Activated CD4-positive, alpha-beta T cell treated with anti-CD3 and anti-CD28 coated beads, Interleukin-2, amount 50 U/mL, for 48 hours (primary cell): ENCODE data around the gene METTL23.
A peak's percentile ranks its signal among the peaks of the same experiment; 100 is the strongest.
"Not testable (repeated sequence)": the region's sequence is repeated elsewhere in the genome, so short reads cannot be mapped to it uniquely, and the experiment has no call there.

ENCODE experiments used
- DNase-seq, 2 experiments: peaks; one replicate each; pipeline ENCODE4 v3.0.0-alpha.2; 2020

METTL23 gene

DNA sequence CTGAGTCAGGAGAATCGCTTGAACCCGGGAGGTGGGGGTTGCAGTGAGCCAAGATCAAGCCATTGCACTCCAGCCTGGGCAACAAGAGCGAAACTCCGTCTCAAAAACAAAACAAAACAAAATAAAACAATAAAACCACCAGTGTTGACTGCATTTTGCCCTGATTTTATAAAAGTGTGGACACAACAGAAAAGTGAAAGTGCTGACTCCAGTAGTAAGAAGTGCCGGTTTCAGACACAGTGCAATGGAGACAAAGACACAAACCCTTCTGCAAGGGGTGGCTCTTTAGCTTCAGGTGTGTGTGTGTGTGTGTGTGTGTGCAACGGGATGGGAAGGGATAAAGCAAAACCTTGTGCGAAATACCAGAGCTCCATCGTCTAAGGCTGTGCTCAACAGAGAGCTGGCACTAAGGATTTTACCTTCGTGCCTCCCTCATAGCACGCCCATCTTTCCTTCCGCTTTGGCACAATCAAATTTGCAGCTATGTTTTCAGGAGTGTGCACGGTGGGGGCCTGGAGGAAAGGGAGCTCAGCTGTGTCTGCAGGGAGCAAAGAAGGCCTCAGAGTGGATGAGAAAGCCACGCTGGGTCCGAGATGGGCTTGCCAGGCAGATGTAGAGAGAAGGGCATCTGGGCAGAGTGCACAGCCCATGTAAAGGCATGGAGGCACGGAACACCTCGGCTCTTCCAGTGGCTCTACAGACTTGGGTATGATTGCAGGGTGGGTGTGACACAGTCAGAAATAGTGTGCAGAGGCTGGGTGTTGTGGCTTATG is 31.4 kb upstream of the METTL23 start:
- DNase-seq: no peak

DNA sequence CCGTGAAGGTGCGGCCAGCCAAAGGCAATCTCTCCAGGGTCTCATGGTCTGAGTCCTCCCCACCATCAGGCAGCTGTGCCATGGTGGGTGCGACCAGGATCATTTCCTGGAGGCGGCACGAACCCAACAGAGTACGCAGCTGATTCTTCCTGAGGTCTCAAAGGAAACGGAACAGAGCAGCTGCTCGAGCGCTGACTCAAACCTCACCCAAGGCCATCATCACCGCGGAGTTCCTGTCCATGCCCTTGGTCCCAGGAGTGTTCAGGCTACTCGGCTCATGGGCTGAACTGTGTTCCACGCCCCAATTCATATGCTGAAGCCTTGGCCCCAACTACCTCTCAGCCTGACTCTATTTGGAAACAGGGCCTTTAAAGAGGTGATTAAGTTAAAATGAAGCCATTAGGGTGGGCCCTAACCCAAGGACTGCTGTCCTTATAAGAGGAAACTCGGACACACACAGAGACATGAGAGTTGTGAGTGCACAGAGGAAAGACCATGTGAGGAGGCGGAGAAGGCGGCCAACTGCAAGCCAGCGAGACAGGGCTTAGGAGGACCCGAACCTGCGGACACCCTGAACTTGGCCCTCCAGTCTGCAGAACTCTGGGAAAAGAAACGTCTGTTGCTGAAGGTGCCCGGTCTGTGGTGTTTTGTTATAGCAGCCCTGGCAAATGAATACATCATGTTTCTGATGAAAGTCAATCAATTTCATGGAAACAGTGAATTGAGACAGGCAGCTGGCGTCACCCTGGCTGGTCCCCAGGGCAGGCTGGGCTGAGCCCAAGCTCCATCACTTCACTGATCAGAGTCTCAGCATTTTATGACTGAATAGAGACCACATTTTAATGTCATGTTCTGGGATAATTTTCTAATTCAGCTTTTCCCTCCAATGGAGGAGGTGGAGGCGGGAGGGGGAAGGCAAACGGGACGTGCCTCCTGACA is 29.6 kb upstream of the METTL23 start:
- DNase-seq: no peak

DNA sequence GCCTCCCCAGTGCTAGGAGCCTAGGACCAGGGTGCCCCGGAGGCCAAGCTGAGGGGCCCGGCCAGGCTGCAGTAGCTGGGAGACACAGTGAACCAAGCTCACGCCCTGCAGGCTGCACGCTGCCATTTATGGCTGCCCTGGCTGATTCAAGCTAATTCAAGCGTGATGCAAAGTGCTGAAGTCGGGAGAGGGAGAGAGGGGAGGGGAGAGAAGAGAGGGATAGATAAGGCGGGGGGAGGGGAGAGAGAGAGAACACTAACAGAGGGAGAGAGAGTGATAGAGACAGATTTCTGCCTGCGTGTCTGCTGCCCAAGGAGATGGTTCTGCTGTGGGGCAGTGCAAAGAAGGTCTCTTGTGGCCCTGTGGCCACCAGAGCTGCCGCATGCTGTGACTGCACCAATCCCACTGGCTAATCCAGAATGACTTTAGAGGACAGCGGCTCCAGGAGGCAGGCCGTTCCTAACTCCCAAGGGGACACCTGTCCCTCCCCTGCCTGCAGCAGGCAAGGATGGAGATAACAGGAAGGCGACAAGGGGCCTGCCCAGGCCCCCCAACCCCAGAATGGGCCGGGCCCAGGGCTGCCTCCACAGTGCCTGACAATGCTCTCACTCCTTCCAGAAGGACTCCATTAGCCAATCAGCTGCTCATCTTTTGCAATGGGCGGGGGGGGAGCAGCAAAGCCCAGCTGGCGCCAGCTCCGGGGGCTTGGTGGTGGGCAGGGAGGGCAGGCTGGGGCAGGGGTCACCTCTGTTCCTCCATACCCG is 28.8 kb upstream of the METTL23 start:
- no peak for DNase-seq

DNA sequence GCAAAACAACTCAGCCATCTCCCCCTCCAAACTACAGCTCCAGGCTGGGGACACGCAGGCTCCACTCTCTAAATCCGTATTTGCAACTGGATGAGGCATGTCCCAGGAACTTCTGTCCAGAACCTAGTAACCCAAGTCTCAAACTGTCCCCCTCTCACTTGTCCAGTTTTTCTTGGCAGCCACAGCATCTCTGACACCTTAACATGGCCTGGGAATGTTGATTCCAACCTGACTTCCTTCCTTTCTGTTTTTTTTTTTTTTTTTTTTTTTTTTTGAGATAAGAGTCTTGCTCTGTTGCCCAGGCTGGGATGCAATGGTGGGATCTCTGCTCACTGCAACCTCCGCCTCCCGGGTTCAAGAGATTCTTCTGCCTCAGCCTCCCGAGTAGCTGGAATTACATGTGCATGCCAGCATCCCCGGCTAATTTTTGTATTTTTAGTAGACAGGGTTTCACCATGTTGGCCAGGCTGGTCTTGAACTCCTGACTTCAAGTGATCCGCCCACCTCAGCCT is 28.1 kb upstream of the METTL23 start:
- DNase-seq: not testable (repeated sequence)

DNA sequence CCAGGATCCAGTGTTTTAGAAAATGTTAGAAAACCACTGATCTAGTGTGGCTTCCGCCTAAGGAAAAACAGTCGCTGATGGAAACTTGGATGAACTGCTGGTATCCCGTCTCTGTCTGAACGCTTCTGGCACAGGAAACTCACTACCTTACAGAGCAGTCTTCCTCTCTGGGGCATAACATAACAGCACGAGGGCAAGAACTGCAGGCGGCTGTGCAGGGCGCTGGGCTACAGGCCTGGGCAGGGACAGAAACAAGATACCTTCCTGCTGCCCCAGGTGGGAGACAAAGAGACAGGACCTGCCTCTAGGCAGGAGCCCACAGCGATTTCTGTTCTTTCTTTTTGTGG is 26.4 kb upstream of the METTL23 start:
- DNase-seq: no peak

DNA sequence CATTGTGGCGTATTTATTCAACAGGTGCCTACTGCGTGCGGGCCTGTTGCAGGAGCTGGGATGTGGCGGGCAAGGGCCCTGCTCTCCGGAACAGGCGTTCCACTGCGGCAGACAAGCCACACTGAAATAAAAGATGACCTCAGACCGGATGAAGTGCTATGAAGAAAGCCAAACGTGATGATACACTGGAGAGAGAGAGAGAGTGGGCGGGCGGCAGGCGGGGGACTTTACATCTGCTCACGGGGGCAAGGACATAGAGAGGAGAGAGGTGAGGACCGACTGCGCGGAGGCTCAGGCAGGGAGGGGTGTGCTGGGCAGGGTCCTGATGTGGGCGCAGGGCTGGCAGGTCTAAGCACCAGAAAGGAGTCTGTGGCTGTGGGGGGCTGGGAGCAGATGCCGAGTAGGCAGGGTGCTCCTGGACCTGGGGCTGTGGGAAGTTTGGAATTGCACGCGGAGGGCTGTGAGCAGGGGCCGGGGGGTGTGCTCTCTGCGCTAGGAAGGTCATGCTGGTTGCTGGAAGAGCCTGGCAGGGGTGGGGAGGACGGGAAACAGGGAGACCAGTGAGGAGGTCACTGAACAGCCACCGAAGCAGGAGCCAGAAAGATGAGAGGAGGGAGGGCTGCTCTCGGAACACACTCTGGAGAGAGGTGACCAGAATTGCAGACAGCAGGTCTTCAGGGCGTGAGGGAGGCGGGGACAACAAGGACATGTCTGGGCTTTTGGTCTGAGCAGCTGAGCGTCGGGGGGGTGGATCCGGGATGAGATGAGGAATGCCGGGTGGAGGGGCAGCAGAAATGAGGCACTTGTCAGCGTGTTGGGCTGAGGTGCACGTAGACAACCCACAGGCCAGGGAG is 25.8 kb upstream of the METTL23 start:
- no peak for DNase-seq

DNA sequence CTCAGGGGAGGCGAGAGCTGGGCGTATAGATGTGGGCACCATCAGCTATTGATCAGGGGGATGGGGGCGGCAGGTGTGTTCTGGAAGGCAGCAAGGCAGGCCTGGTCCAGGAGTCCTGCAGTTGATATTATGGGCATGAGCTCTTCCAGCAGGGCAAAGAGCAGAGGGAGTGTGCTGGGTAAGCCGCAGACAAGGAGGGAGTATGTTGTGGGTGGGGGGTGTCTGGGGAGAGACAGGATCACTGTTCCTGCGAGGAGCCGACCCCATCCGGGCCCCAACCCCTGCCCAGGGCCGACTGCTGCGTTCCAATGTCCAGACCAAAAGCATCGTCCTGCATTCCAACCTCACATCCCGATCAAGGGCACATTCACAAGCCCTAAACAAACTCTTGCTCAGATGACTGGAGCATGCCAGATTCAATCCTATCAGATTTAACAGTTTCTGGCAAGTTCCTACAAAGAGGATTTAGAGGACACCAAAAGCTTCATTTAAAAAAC is 25.1 kb upstream of the METTL23 start:
- DNase-seq: no peak

DNA sequence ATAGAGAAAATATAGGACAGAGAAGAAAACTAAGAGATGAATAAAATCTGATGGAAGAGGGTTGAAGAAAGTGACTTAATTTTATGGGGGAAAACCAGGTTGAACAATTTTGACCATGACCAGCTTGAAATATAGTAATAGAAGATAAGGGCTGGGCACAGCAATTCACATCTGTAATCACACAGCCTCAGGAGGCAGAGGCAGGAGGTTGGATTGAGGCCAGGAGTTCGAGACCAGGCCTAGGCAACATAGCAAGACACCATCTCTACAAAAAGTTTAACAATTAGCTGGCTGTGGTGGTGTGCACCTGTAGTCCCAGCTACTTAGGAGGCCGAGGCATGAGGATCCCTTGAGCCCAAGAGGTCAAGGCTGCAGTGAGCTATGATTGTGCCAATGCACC is 24.6 kb upstream of the METTL23 start:
- no peak for DNase-seq

DNA sequence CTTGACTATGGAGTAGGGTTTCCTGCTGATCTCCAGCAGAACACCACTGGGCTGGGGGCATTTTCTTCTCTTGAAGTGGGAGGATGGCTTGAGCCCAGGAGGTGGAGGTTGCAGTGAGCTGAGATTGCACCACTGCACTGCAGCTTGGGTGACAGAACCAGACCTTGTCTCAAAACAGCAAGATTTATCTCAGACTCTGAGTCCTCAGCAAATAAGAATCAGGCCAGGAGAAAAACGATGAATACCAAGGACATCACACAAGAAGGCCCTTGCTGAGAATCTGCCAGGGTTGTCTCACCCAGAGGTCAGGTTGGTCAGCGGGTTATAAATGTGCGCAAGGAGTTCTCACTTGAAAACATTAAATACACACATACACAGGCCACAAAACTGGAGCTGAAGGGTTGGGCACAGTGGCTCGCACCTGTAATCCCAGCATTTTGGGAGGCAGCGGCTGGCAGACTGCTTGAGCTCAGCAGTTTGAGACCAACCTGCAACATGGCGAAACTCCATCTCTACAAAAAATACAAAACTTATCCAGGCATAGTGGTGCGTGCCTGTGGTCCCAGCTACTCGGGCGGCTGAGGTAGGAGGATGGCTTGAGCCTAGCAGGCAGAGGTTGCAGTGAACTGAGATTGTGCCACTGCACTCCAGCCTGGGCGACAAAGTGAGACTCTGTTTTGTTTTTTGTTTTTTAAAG is 23.6 kb upstream of the METTL23 start:
- DNase-seq: no peak

DNA sequence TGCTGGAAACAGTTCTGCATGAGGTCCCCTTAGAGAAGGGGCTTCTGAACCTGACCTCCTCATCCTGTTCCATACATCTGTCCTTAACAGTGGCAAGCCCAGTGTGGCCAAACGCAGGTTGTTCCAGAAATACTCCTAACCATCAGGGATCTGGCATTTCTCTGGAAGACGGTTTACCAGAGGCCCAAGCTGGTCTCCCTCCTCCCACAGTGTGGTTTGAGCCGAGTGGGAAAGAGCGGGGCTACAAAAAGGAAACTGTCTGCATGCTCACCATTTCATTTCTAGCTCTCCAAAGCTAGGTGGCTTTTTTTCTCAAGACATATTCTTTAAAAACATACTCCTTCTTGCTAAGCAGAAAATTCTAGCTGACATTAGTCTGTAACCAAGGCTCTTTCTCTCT is 21.8 kb upstream of the METTL23 start:
- DNase-seq: no peak

DNA sequence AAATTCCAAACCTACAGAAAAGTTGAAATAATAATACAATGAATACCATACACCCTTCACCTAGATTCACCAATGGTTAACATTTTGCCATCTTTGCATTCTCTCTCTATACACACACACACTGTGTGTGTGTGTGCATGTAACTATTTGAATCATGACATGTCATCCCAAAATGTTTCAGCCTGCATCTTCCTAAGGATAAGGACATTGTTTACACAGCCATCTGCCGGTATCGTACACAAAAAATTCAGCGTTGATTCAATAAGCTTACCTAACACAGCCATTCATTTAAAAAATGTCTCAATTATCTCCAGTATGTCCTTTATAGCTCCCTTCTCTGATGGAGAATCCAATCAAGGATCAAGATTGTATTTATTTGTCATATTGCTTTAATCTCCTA is 19.8 kb upstream of the METTL23 start:
- no peak for DNase-seq

DNA sequence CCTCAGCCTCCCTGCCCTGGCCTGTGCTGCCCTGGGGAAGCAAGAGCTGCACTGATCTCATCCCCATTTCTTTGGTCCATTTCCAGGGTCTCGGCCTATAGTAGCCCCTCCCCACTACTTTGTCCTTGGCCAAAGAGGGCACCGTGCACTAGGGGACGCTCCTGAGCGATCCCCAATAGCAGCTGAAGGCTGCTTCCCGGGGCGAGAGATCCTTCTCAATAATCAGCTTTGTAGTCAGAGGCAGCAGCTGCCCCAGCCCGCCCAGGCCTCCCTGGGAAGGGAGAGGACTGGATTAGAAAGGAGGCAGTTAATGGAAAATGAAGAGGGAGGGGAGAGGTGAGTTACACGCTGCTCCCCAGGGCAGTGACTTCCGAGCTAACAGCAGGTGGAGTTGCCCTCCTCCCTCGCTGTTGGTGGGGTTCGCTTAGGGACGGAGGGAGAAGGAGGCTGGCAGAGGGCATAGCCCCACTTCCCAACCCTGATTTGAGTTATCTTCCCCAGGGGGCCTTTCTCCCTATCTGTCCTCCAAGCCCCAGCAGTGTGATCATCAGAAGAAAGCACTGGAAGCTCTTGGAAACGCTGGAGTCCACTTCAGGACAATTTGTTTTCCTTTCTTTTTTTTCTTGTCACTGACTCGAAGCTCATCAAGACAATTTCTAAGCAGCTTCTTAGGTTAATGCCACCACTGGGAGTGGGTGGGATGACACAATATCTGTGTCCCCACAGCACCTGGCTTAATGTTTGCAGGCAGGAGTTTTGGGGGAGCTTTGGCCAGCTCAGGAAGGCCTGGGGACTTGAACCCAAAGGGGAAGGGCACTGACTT is 18.4 kb upstream of the METTL23 start:
- DNase-seq: no peak

DNA sequence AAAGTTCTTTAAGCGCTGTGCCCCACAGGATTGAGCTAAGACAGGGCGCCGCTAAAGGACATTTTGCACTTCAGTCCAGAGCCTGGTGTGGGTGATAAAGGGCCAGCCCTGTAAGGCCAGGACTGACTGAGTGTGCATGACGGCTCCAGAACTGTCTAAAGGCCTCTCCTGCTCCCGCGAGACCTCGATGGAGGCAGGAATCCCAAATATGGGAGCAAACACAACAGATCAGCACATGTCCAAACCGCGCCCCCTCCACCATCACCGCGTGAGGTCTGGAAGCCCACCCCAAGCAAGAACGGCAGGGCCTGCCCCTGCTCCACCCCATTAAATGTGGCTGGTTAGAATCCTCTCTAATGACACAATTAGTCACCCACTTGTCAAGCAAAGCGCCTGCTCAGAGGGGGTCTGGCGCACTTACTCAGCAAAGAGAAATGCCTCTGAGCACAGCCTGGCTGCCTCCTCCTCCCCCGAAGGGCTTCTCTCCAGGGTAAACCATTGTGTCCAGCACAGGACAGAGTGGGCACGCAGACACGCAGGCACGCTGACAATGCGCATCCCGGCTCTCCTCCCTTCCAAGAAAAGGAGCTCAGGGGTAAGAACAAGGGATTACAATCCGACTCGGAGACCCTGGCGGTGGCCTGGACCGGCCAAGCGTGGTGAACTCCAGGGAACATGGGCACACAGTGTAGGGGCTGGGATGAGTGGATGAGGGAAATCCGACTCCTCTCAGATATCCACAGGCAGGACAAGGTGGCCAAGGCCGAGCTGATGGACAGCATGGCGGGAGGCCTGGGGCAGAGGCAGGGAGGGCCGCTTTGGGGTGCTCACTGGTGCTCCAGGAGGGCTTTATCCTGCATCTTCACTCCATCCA is 17.3 kb upstream of the METTL23 start:
- no peak for DNase-seq

DNA sequence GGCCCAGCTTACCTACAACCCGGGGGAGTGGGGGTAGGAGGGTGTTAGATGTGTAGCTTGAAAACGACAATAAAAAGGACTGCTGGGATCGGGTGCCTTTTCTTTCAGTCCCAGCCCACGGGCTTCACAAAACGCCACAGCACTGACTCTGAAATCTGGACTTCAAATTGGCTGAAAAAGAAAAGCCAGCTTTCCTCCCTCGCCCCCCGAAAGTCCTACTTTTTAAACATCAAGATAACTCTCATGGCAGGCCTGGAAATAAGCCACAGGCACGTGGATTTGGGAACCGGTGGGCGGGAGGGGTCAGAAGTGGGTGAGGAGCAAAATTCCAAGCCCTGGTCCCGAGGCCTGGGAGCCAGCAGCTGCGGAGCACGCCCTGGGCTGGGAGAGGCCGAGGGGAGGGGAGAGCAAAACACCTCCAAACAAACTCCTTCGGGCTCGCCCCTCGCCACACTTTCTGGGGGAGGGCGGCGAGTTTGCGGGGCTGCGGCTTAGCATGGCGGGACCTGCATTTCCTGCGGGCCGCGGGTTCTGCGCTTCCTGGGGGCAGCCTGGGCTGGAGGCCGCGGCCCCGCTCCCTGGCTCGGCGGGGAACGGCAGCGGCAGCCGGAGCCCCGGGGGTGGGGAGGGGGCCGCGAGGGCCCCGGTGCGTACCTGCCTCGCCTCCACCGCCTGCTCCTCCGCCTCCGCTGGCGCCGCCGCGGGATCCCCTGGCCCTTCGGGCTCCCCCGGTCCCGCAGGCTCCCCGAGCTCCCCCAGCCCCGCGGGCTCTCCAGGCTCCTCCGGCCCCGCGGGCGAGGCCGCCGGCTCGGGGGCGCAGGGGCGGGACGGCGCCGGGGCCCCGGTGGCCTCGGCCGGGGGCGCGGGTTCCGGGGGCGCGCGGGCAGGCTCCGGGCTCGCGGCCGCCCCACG is 16.4 kb upstream of the METTL23 start:
- DNase-seq: not testable (repeated sequence)

DNA sequence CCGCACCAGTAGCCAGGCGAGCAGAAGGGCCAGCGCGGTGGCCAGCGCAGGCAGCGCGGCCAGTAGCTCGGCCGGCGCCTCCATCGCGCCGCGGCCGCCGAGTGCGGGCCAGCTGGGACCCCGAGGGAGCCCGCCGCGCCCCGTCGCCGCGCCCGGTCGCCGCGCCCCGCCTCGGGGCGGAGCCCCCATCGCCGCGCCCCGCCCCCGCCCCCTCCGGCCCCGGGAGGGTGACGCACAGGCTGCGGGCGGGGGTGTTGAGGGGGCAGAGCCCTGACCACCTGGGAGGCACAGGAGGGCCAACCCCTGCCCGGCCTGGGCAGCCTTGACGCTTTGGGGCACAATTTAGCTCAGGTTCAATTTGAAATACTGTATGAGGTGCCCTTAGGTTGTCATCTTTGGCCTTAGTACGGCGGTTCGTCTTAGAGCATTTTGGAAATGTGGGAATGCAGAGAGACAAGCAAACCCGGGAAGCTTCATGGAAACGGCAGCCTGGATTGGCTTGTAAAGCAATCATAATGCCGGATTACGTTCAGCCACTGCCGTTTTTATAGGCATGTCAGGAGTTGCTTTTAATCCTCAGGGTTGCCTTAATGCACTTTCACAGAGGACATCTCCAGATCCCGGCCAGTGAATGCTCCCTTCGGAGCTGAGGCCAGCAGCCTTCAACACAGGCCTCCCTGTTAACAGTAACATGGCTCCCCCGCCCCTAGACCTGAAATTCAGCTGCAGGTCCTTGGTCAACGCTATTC is 15.6 kb upstream of the METTL23 start, which contains the start of gene MXRA7:
TSS of gene MXRA7 (minus strand) at position 103 of the 749 bp plus-strand sequence. CDS start at position 84, 19 bp downstream.
- peak; percentile 48 to 57 for DNase-seq

DNA sequence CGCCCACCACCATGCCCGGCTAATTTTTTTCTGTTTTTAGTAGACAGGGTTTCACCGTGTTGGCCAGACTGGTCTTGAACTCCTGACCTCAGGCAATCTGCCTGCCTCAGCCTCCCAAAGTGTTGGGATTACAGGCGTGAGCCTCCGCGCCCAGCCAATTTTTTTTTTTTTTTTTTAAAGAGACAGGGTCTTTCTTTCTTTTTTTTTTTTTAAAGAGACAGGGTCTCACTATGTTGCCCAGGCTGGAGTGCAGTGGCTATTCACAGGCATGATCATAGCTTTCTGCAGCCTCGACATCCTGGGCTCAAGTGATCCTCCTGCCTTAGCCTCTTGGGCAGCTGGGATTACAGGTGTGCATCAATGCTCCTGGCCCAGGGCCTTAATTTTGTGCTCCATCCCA is 14.3 kb upstream of the METTL23 start:
- not testable (repeated sequence) for DNase-seq

DNA sequence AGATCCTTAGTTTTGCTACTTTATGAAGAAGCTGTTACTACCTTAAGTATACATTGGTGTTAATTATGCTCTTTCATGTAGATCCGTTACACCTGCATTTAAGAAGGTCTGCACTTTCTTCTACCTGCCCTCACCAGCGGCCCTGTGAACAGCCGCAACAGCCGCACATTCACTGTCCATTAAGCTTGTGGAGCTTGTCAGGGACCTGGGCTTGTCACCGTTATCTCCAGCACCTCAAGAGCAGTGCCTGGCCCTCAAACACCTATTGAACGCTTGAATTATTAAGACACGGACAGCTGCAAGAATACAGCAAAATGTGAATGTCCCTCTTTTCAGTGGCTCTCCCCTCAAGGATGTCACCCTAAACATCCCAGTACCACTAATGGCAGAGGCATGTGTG is 12.9 kb upstream of the METTL23 start:
- no peak for DNase-seq
